Measurements from ENCODE around the gene ZNF664.

- TF ChIP-seq CTCF (IDR thresholded peaks at IDR 0.05) (no peak), POLR2A (IDR thresholded peaks at IDR 0.05) (no peak)
Measured at GRCh38 chr12:124030510-124030909, 57.5 kb downstream of the ZNF664 start.

All from esophagus squamous epithelium (tissue), 4 donors.